T47D (cell line): ENCODE results near the gene NCK1.
"Not testable (repeated sequence)": the region's sequence is repeated elsewhere in the genome, so short reads cannot be mapped to it uniquely, and the experiment has no call there.

Experiments used
- DNase-seq, 2 experiments: peaks; one replicate each; pipeline versions ENCODE4 v3.0.0 to v3.0.0-alpha.2; 2011 to 2012; ENCODE audit warnings: low read depth in 1 of 2, low spot score in 1 of 2
- JUND ChIP-seq: IDR thresholded peaks from 2 replicates; pipeline ENCODE4 v1.6.1; 2012; ENCODE audit warnings: low read depth
- in situ Hi-C: cut with HindIII; loops from 2 replicates; pipeline ENCODE4 v1.10.0; 2016; ENCODE audit warnings: low sequenced_read_pairs, low pct_unique_long_range_greater_than_20kb

Gene NCK1

DNA sequence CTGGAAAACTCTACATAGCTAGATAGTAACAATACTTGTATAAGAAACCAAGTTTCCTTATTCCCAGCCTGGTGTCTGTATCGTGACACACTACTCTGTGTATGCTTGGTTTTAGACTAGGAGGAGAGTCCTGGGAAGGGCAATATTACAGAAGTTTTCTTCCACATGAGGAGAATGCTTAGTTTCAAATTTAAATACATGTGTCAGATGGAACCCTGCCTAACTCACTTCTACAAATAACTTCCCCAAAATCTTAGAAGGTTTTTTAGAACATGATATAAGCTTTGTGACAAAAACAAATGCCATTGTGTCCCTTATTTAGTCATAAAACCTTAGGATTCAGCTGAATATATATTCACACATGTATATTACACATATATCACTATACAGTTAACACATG, 88.6 kb downstream of the NCK1 start:
- no peak for DNase-seq
- TF ChIP-seq JUND: no peak
- in situ Hi-C loops: no loop called here

GRCh38 chr3:136952292-136952691, 90.3 kb downstream of the NCK1 start:
- DNase-seq: no peak
- TF ChIP-seq JUND: no peak
- in situ Hi-C loops: no loop called here

- no peak for DNase-seq
- in situ Hi-C loops: no loop called here
- TF ChIP-seq JUND: no peak
Observed at GRCh38 chr3:136954251-136954650, 92.2 kb downstream of the NCK1 start.

GRCh38 chr3:136954980-136955780, 93.2 kb downstream of the NCK1 start:
- no peak for DNase-seq
- in situ Hi-C loops: no loop called here
- TF ChIP-seq JUND: no peak

DNA sequence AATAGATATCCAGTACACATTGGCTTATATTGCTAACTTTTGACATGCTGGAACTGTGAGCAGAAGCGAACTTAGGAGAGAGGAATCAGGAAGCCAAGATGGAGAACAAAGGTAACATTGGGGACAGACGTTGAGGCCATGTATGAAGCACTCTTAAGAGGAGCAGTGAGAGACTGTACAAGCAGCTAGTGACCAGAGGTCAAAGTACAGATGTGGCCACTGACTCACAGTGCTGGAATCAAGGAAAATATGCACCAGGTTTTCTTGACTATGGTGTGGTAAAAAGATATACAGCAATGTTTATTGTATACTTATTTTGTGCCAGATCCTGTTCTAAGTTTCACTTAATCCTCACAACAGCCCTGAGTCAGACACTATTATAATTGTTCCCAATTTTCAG, 93.8 kb downstream of the NCK1 start:
- no peak for TF ChIP-seq JUND

GRCh38 chr3:136956971-136957370, 95.0 kb downstream of the NCK1 start:
- TF ChIP-seq JUND: no peak
- in situ Hi-C loops: no loop called here
- DNase-seq: no peak

More for the DNA sequence above, 93.8 kb downstream of the NCK1 start:
- no peak for DNase-seq
- in situ Hi-C loops: no loop called here

- in situ Hi-C loops: no loop called here
- no peak for TF ChIP-seq JUND
- no peak for DNase-seq
Observed at GRCh38 chr3:136957751-136958288, 95.8 kb downstream of the NCK1 start, which contains the start of gene IL20RB. Gene IL20RB, plus strand, starts transcription at chr3:136957983. Its CDS starts 131 bp downstream, at chr3:136958114.

GRCh38 chr3:136958939-136959338, 96.9 kb downstream of the NCK1 start:
- in situ Hi-C loops: no loop called here
- DNase-seq: no peak
- no peak for TF ChIP-seq JUND

GRCh38 chr3:136959599-136959998, 97.6 kb downstream of the NCK1 start:
- no peak for DNase-seq
- in situ Hi-C loops: no loop called here
- TF ChIP-seq JUND: no peak

GRCh38 chr3:136960838-136961836, 99.1 kb downstream of the NCK1 start:
- DNase-seq: no peak
- in situ Hi-C loops: no loop called here
- TF ChIP-seq JUND: no peak

- no peak for TF ChIP-seq JUND
- in situ Hi-C loops: no loop called here
- no peak for DNase-seq
Observed at GRCh38 chr3:136962927-136963326, 100.9 kb downstream of the NCK1 start.

DNA sequence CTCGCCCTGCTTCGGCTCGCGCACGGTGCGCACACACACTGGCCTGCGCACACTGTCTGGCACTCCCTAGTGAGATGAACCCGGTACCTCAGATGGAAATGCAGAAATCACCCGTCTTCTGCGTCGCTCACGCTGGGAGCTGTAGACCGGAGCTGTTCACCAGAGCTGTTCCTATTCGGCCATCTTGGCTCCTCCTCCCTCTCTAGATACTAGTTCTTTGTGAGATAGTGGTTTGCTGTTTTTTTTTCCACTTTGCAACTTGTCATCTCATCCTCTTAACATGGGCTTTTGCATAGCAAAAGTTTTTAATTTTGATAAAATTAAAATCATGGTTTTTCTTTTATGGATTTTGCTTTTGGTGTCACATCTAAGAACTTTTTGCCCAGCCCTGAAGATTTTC, 107.5 kb downstream of the NCK1 start:
- DNase-seq, in situ Hi-C loops: not testable (repeated sequence)
